ENCODE results near the gene ANKS4B. TPM values are rescaled to one million over a fixed set of nuclear protein-coding genes. Genes with fewer than 3 reads are reported as not detected.

Gene ANKS4B
- total RNA-seq, 1 experiment from 2014 or later: not detected

DNA sequence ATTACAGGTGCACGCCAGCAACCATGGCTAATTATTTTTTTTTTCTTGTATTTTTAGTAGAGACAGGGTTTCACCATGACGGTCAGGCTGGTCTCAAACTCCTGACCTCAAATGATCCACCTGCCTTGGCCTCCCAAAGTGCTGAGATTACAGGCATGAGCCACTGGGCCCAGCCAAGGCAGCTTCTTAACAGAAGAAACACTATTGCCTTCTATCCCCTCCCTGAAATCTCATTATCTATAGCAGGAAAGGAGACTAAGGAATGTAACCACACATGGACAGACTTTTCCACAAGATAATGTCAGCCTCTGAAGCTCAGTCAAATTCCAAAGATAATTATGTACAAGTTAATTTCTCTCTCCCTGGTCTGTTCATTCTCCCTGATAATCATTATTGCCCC, 16.4 kb upstream of the ANKS4B start:
- in situ Hi-C loops (cut with HindIII; ENCODE audit: low pct_unique_long_range_greater_than_20kb, low sequenced_read_pairs): no loop called here

DNA sequence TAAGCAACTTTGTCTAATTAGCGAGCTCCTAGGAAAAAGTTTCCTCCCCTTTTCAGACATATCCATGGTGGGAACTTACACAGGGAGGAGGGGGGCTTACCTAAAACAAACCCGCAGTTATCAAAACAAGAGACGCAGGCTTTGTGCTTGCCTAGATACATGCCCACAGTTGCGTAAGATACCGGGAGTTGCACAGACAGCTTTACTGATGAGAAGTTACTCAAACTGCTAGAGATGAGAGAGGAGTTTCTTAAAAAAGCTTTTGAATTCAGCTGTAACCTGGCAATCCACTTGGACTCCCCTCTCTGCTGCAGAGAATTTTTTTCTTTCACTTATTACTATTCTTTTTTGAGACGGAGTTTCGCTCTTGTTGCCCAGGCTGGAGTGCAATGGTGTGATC, 15.3 kb upstream of the ANKS4B start:
- BruUV-seq (replicated peaks): no TSS peak
- no peak for ATAC-seq
- DNase-seq (ENCODE audit: low read depth, low spot score): no peak

More for the DNA sequence above, 16.4 kb upstream of the ANKS4B start:
- POLR2A ChIA-PET: interaction anchor here (0.6 kb wide), 1 partner anchor 1247 kb away, joined by 5 read pairs; no protein-coding TSS in a partner anchor
- no peak for DNase-seq (ENCODE audit: low read depth, low spot score)
- BruUV-seq (replicated peaks): no TSS peak
- CTCF ChIA-PET: no interaction called here
- intact Hi-C loops (cut with micrococcal nuclease; ENCODE audit: unreplicated experiment): no loop called here
- TF ChIP-seq TCF7L2 (IDR thresholded peaks at IDR 0.05; ENCODE audit: low read depth, low read length) (no peak), SIN3A (IDR thresholded peaks at IDR 0.05; ENCODE audit: borderline replicate concordance, insufficient read depth, low read depth, low read length) (no peak), POLR2AphosphoS5 (IDR thresholded peaks at IDR 0.05; ENCODE audit: low read depth, low read length) (no peak)
- TF ChIP-seq, protein P1, sequence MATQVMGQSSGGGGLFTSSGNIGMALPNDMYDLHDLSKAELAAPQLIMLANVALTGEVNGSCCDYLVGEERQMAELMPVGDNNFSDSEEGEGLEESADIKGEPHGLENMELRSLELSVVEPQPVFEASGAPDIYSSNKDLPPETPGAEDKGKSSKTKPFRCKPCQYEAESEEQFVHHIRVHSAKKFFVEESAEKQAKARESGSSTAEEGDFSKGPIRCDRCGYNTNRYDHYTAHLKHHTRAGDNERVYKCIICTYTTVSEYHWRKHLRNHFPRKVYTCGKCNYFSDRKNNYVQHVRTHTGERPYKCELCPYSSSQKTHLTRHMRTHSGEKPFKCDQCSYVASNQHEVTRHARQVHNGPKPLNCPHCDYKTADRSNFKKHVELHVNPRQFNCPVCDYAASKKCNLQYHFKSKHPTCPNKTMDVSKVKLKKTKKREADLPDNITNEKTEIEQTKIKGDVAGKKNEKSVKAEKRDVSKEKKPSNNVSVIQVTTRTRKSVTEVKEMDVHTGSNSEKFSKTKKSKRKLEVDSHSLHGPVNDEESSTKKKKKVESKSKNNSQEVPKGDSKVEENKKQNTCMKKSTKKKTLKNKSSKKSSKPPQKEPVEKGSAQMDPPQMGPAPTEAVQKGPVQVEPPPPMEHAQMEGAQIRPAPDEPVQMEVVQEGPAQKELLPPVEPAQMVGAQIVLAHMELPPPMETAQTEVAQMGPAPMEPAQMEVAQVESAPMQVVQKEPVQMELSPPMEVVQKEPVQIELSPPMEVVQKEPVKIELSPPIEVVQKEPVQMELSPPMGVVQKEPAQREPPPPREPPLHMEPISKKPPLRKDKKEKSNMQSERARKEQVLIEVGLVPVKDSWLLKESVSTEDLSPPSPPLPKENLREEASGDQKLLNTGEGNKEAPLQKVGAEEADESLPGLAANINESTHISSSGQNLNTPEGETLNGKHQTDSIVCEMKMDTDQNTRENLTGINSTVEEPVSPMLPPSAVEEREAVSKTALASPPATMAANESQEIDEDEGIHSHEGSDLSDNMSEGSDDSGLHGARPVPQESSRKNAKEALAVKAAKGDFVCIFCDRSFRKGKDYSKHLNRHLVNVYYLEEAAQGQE (IDR thresholded peaks at IDR 0.05; ENCODE audit: insufficient read depth in 1 of 2, low read depth in 2 of 2, low read length in 1 of 2): no peak
- TF ChIP-seq, protein P2, sequence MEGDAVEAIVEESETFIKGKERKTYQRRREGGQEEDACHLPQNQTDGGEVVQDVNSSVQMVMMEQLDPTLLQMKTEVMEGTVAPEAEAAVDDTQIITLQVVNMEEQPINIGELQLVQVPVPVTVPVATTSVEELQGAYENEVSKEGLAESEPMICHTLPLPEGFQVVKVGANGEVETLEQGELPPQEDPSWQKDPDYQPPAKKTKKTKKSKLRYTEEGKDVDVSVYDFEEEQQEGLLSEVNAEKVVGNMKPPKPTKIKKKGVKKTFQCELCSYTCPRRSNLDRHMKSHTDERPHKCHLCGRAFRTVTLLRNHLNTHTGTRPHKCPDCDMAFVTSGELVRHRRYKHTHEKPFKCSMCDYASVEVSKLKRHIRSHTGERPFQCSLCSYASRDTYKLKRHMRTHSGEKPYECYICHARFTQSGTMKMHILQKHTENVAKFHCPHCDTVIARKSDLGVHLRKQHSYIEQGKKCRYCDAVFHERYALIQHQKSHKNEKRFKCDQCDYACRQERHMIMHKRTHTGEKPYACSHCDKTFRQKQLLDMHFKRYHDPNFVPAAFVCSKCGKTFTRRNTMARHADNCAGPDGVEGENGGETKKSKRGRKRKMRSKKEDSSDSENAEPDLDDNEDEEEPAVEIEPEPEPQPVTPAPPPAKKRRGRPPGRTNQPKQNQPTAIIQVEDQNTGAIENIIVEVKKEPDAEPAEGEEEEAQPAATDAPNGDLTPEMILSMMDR (IDR thresholded peaks at IDR 0.05): no peak
- H3K4me1 ChIP-seq (ENCODE audit: control insufficient read depth, insufficient read depth, low read length): no peaks in the 10 kb centered on the region
- no peaks in the 10 kb centered on the region for H3K36me3 ChIP-seq (ENCODE audit: control insufficient read depth, insufficient read depth, low read length)
- H3K9me3 ChIP-seq (ENCODE audit: control insufficient read depth, insufficient read depth, low read depth, low read length): no peaks in the 10 kb centered on the region
- ATAC-seq: no peak
- H3K27ac ChIP-seq (ENCODE audit: low read length): no peak overlapping the region
- no peaks in the 10 kb centered on the region; the same call in 1 of the 2 replicates for H3K27me3 ChIP-seq (ENCODE audit: control insufficient read depth, insufficient read depth, low read length)
- no peak overlapping the region for H3K4me3 ChIP-seq (ENCODE audit: low read depth in 2 of 2, low read length in 2 of 2)

More for the DNA sequence above, 15.3 kb upstream of the ANKS4B start:
- intact Hi-C loops (cut with micrococcal nuclease; ENCODE audit: unreplicated experiment) (no loop called here), in situ Hi-C loops (cut with HindIII; ENCODE audit: low pct_unique_long_range_greater_than_20kb, low sequenced_read_pairs) (no loop called here)
- Histone ChIP-seq H3K36me3 (ENCODE audit: control insufficient read depth, insufficient read depth, low read length) (no peaks in the 10 kb centered on the region), H3K9me3 (ENCODE audit: control insufficient read depth, insufficient read depth, low read depth, low read length) (no peaks in the 10 kb centered on the region), H3K4me1 (ENCODE audit: control insufficient read depth, insufficient read depth, low read length) (no peaks in the 10 kb centered on the region), H3K27ac (ENCODE audit: low read length) (no peak overlapping the region), H3K4me3 (ENCODE audit: low read depth in 2 of 2, low read length in 2 of 2) (no peak overlapping the region), H3K27me3 (ENCODE audit: control insufficient read depth, insufficient read depth, low read length) (peaks cover 3% of the 10 kb centered on the region)
- TF ChIP-seq, protein P1 (IDR thresholded peaks at IDR 0.05; ENCODE audit: insufficient read depth in 1 of 2, low read depth in 2 of 2, low read length in 1 of 2): no peak
- TF ChIP-seq SIN3A (IDR thresholded peaks at IDR 0.05; ENCODE audit: borderline replicate concordance, insufficient read depth, low read depth, low read length) (no peak), POLR2AphosphoS5 (IDR thresholded peaks at IDR 0.05; ENCODE audit: low read depth, low read length) (no peak), TCF7L2 (IDR thresholded peaks at IDR 0.05; ENCODE audit: low read depth, low read length) (no peak)
- TF ChIP-seq, protein P2 (IDR thresholded peaks at IDR 0.05): no peak
- CTCF ChIA-PET: interaction anchor here (0.6 kb wide), 1 partner anchor 34 kb away, joined by 4 read pairs; no protein-coding TSS in a partner anchor
- POLR2A ChIA-PET: no interaction called here
